H1 (cell line): ENCODE data around the gene GPC6. TPM values are rescaled to one million over a fixed set of nuclear protein-coding genes. Genes with fewer than 3 reads are reported as not detected.

Experiments used
- CTCF ChIA-PET: fragments of 300-600 bp; sonication (Branson Sonifier 250); formaldehyde crosslinking; loops from one replicate; lab custom pipeline; 2021; ENCODE audit not compliant: partially characterized antibody; lab: Charles Lee
- POLR2A ChIA-PET: fragments of 300-600 bp; sonication (Branson Sonifier 250); formaldehyde crosslinking; loops from one replicate; lab custom pipeline; 2021; ENCODE audit warnings: inconsistent platforms; ENCODE audit not compliant: partially characterized antibody; lab: Charles Lee
- DNase-seq, 2 experiments: peaks; one replicate each; pipeline versions ENCODE4 v3.0.0 to v3.0.0-alpha.2; 2010 to 2022; ENCODE audit warnings: low spot score in 2 of 2, low read depth in 1 of 2, mixed read lengths in 1 of 2
- FAIRE-seq: peaks from 2 replicates; lab custom pipeline; 2011; peaks lifted over from hg19 to GRCh38; lab: Jason Lieb, UNC
- H2AFZ ChIP-seq: 2 replicates; pipeline ENCODE4 v1.8.1; 2012; ENCODE audit warnings: low read length, inconsistent platforms
- H2AK5ac ChIP-seq: 2 replicates; pipeline ENCODE4 v1.6.1; 2013; ENCODE audit warnings: low read depth, low read length
- H2BK120ac ChIP-seq: replicated peaks from 2 replicates; pipeline ENCODE3; 2013; ENCODE audit warnings: low read depth, low read length, inconsistent platforms
- H2BK12ac ChIP-seq: 2 replicates; pipeline ENCODE4 v1.6.1; 2013; ENCODE audit warnings: low read depth, low read length
- H2BK15ac ChIP-seq: 2 replicates; pipeline ENCODE4 v1.6.1; 2013; ENCODE audit warnings: low read length
- H2BK20ac ChIP-seq: 2 replicates; pipeline ENCODE4 v1.6.1; 2013; ENCODE audit warnings: low read length
- H2BK5ac ChIP-seq: 2 replicates; pipeline ENCODE4 v1.6.1; 2013; ENCODE audit warnings: low read depth, low read length
- H3K14ac ChIP-seq: 2 replicates; pipeline ENCODE4 v1.6.1; 2013; ENCODE audit warnings: inconsistent platforms; ENCODE audit not compliant: insufficient read length
- H3K18ac ChIP-seq: 2 replicates; pipeline ENCODE4 v1.6.1; 2013; ENCODE audit warnings: low read length; ENCODE audit errors: extremely low read depth
- H3K23ac ChIP-seq: 2 replicates; pipeline ENCODE4 v1.6.1; 2013; ENCODE audit warnings: inconsistent platforms; ENCODE audit not compliant: insufficient read length
- H3K23me2 ChIP-seq: 2 replicates; pipeline ENCODE4 v1.6.1; 2013; ENCODE audit warnings: low read depth, low read length
- H3K27ac ChIP-seq: 2 replicates; pipeline ENCODE4 v1.6.1; 2011; ENCODE audit warnings: low read depth, low read length, inconsistent platforms
- H3K27me3 ChIP-seq, 4 experiments: replicated peaks in 1 of 4; 1 replicate in 1 of 4; 2 replicates in 3 of 4; pipeline versions ENCODE4 v1.6.1 to v1.8.1; 2011 to 2013; ENCODE audit warnings: low read length in 3 of 4, mild to moderate bottlenecking in 3 of 4, inconsistent platforms in 2 of 4, mixed read lengths in 2 of 4, moderate library complexity in 1 of 4; ENCODE audit not compliant: control insufficient read depth in 3 of 4, insufficient read depth in 3 of 4; ENCODE audit errors: extremely low read depth in 1 of 4
- H3K36me3 ChIP-seq, 4 experiments: 2 replicates each; pipeline versions ENCODE4 v1.6.1 to v1.8.1; 2011 to 2013; ENCODE audit warnings: mild to moderate bottlenecking in 4 of 4, low read length in 3 of 4, moderate library complexity in 2 of 4, control low read depth in 1 of 4, inconsistent platforms in 1 of 4; ENCODE audit not compliant: insufficient read depth in 4 of 4, control insufficient read depth in 2 of 4
- H3K4ac ChIP-seq: replicated peaks from 2 replicates; pipeline ENCODE3; 2013; ENCODE audit warnings: low read length, low read depth, mixed read lengths, inconsistent platforms; ENCODE audit not compliant: insufficient read length
- H3K4me1 ChIP-seq, 4 experiments: replicated peaks in 1 of 4; 1 replicate in 1 of 4; 2 replicates in 3 of 4; pipeline versions ENCODE4 v1.6.1 to v1.8.1; 2011 to 2013; ENCODE audit warnings: low read length in 3 of 4, inconsistent platforms in 2 of 4, mixed read lengths in 1 of 4; ENCODE audit not compliant: insufficient read depth in 4 of 4, control insufficient read depth in 3 of 4
- H3K4me2 ChIP-seq, 2 experiments: 2 replicates each; pipeline versions ENCODE4 v1.6.1 to v1.8.1; 2011 to 2013; ENCODE audit warnings: low read depth in 2 of 2, low read length in 2 of 2, control low read depth in 1 of 2, inconsistent platforms in 1 of 2, mild to moderate bottlenecking in 1 of 2; ENCODE audit not compliant: insufficient read depth in 1 of 2
- H3K4me3 ChIP-seq, 4 experiments: fragments of 200-600, 300-600 bp in 1 of 4; sonication (generic), shearing (Covaris generic), sonication (Bioruptor Twin) in 1 of 4; 2 replicates each; pipeline versions ENCODE4 v1.5.1 to v1.8.1; 2011 to 2016; ENCODE audit warnings: low read length in 4 of 4, low read depth in 3 of 4, control low read depth in 2 of 4, inconsistent platforms in 2 of 4, mild to moderate bottlenecking in 2 of 4, mixed read lengths in 1 of 4, moderate library complexity in 1 of 4; ENCODE audit not compliant: insufficient read depth in 2 of 4; ENCODE audit errors: extremely low read depth in 1 of 4
- H3K56ac ChIP-seq: replicated peaks from 2 replicates; pipeline ENCODE3; 2013; ENCODE audit warnings: low read depth, mild to moderate bottlenecking, mixed read lengths, low read length, inconsistent platforms; ENCODE audit not compliant: insufficient read length
- H3K79me1 ChIP-seq: 2 replicates; pipeline ENCODE4 v1.6.1; 2013; ENCODE audit warnings: low read depth, low read length, control low read depth
- H3K79me2 ChIP-seq, 2 experiments: 2 replicates each; pipeline versions ENCODE4 v1.6.1 to v1.8.1; 2012 to 2013; ENCODE audit warnings: low read length in 2 of 2, mild to moderate bottlenecking in 2 of 2, inconsistent platforms in 1 of 2; ENCODE audit not compliant: insufficient read depth in 2 of 2, control insufficient read depth in 1 of 2
- H3K9ac ChIP-seq, 4 experiments: replicated peaks in 1 of 4; 1 replicate in 1 of 4; 2 replicates in 3 of 4; pipeline versions ENCODE4 v1.6.1 to v1.8.1; 2011 to 2013; ENCODE audit warnings: low read depth in 3 of 4, low read length in 3 of 4, control low read depth in 2 of 4, mild to moderate bottlenecking in 2 of 4, moderate library complexity in 2 of 4, inconsistent platforms in 1 of 4; ENCODE audit errors: extremely low read depth in 1 of 4
- H3K9me3 ChIP-seq, 2 experiments: 2 replicates each; pipeline versions ENCODE4 v1.6.1 to v1.8.1; 2012 to 2013; ENCODE audit warnings: mild to moderate bottlenecking in 2 of 2, moderate library complexity in 2 of 2, control low read depth in 1 of 2, inconsistent platforms in 1 of 2, low read depth in 1 of 2, low read length in 1 of 2, mixed read lengths in 1 of 2; ENCODE audit not compliant: insufficient read depth in 2 of 2
- H4K20me1 ChIP-seq, 2 experiments: replicated peaks in 1 of 2; 2 replicates each; pipeline versions ENCODE3 to v1.8.1; 2011 to 2013; ENCODE audit warnings: inconsistent platforms in 2 of 2, low read length in 2 of 2, mild to moderate bottlenecking in 1 of 2; ENCODE audit not compliant: insufficient read depth in 2 of 2, control insufficient read depth in 1 of 2
- H4K5ac ChIP-seq: 2 replicates; pipeline ENCODE4 v1.6.1; 2013; ENCODE audit warnings: low read length, low read depth, mixed read lengths, inconsistent platforms; ENCODE audit not compliant: insufficient read length
- H4K8ac ChIP-seq: 2 replicates; pipeline ENCODE4 v1.8.0; 2013; ENCODE audit warnings: mild to moderate bottlenecking, moderate library complexity, low read length, inconsistent platforms; ENCODE audit not compliant: insufficient read depth; ENCODE audit errors: extremely low read depth
- H4K91ac ChIP-seq: replicated peaks from 2 replicates; pipeline ENCODE3; 2013; ENCODE audit warnings: low read length, mixed read lengths, inconsistent platforms; ENCODE audit not compliant: insufficient read length
- BCL11A ChIP-seq, 2 experiments: IDR thresholded peaks; one replicate each; pipeline ENCODE4 v1.6.1; 2011; ENCODE audit warnings: low read depth in 2 of 2, low read length in 2 of 2, mild to moderate bottlenecking in 2 of 2
- CEBPB ChIP-seq: IDR thresholded peaks from 2 replicates; pipeline ENCODE4 v1.6.1; 2012; ENCODE audit warnings: low read depth, low read length
- CREB1 ChIP-seq: IDR thresholded peaks from 2 replicates; pipeline ENCODE4 v1.6.1; 2012; ENCODE audit warnings: inconsistent platforms
- EGR1 ChIP-seq: IDR thresholded peaks from 2 replicates; pipeline ENCODE4 v1.6.1; 2011; ENCODE audit warnings: low read depth, low read length, borderline replicate concordance
- EP300 ChIP-seq, 2 experiments: IDR thresholded peaks; 1 replicate in 1 of 2; 2 replicates in 1 of 2; pipeline ENCODE4 v1.6.1; 2011 to 2012; ENCODE audit warnings: low read depth in 2 of 2, low read length in 2 of 2, mild to moderate bottlenecking in 2 of 2, borderline replicate concordance in 1 of 2, inconsistent platforms in 1 of 2, moderate library complexity in 1 of 2
- EZH2 ChIP-seq: fragments of 200-600 bp; sonication (generic); IDR thresholded peaks from 2 replicates; pipeline ENCODE4 v1.7.1; 2012; ENCODE audit warnings: low read depth, mild to moderate bottlenecking, moderate library complexity, low read length, inconsistent platforms; ENCODE audit not compliant: severe bottlenecking
- HDAC2 ChIP-seq, 2 experiments: fragments of 300-600 bp in 1 of 2; sonication (generic) in 1 of 2; IDR thresholded peaks; 2 replicates each; pipeline ENCODE4 v1.6.1; 2011 to 2012; ENCODE audit warnings: low read depth in 2 of 2, low read length in 2 of 2, mild to moderate bottlenecking in 2 of 2, moderate library complexity in 2 of 2, borderline replicate concordance in 1 of 2, inconsistent platforms in 1 of 2
- RFX5 ChIP-seq: IDR thresholded peaks from 2 replicates; pipeline ENCODE4 v1.6.1; 2011; ENCODE audit warnings: low read depth, low read length, improper control_type of control experiment, borderline replicate concordance
- RXRA ChIP-seq: IDR thresholded peaks from 2 replicates; pipeline ENCODE4 v1.6.1; 2011; ENCODE audit warnings: low read depth, mild to moderate bottlenecking, low read length, moderate library complexity; ENCODE audit not compliant: insufficient read depth
- SAP30 ChIP-seq: fragments of 300-600 bp; sonication (generic); IDR thresholded peaks from 2 replicates; pipeline ENCODE4 v1.7.1; 2012; ENCODE audit warnings: low read length, moderate library complexity, mild to moderate bottlenecking, inconsistent platforms; ENCODE audit not compliant: insufficient read depth, insufficient replicate concordance
- SP1 ChIP-seq: IDR thresholded peaks from 2 replicates; pipeline ENCODE4 v1.6.1; 2011; ENCODE audit warnings: low read depth, low read length
- SP2 ChIP-seq: IDR thresholded peaks from 2 replicates; pipeline ENCODE4 v1.6.1; 2012; ENCODE audit warnings: mild to moderate bottlenecking, low read length, inconsistent platforms
- SP4 ChIP-seq: IDR thresholded peaks from 2 replicates; pipeline ENCODE4 v1.6.1; 2012; ENCODE audit warnings: low read length, inconsistent platforms
- TCF12 ChIP-seq: IDR thresholded peaks from 2 replicates; pipeline ENCODE4 v1.6.1; 2011; ENCODE audit warnings: low read depth, mild to moderate bottlenecking, low read length
- WGBS, 2 experiments: shearing (Covaris generic) in 1 of 2; methylation state at CpG; one replicate each; pipeline versions ENCODE4 v1.1.6 to v1.1.7; 2013 to 2015; ENCODE audit warnings: low lambda C conversion rate in 2 of 2, mixed read lengths in 2 of 2, inconsistent platforms in 1 of 2, low coverage in 1 of 2, missing lambda C conversion rate in 1 of 2; ENCODE audit not compliant: insufficient replicate concordance in 2 of 2, insufficient coverage in 1 of 2, insufficient read length in 1 of 2; ENCODE audit errors: extremely low coverage in 1 of 2, missing lambda C conversion rate in 1 of 2; 5-methylcytosine and 5-hydroxymethylcytosine counted together
- polyA plus RNA-seq, 7 experiments: library from polyadenylated mRNA; depleted of rRNA in 3 of 7; stranded (reverse) in 5 of 7; unstranded in 2 of 7; fragments of >200 nt in 5 of 7; fragments of 200-250 nt in 2 of 7; gene quantifications; 1 replicate in 5 of 7; 2 replicates in 1 of 7; 4 replicates in 1 of 7; pipeline versions ENCODE4 v1.2.1 to v1.2.3, GENCODE V29; 2011 to 2013; ENCODE audit warnings: missing spikeins in 2 of 7, mixed read lengths in 2 of 7
- total RNA-seq: library from RNA; stranded (reverse); fragmentation: NEBNext Ultra II Directional; extraction: Animal tissue kit (Norgen Biotek cat#: 25700); gene quantifications from 2 replicates; pipeline ENCODE4 v1.2.1, GENCODE V29; 2021
- TF ChIP-seq, protein P1 (sequence below): IDR thresholded peaks from 2 replicates; pipeline ENCODE4 v1.6.1; 2012; ENCODE audit warnings: inconsistent platforms

GPC6 gene
- total and polyA plus RNA-seq, 2 of the 8 experiments (the other 6 are each of a cell fraction or from before 2014, with no cell fraction given): 5.4 to 12.0 TPM

DNA sequence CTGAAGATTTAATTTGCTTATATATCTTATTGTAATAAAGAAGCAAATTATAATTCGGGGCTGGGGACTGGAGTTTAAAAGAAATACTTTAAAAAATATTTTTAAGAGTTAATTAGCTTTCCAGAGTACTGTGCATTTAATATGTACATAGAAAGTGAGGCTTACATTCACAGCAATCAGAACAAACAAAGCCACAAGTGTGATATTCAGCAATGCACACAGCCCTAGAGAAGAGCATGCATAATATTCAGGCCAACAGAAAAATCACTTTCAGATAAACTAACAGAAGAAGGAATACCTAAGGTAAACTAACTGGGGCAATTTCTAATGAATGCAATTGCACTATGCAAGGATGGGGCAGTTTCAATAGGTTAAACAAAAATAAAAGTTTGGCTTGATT, 241.8 kb downstream of the GPC6 start:
- DNase-seq: no peak
- FAIRE-seq: no peak
- H3K27me3 ChIP-seq: no peaks in the 10 kb centered on the region
- H3K9ac ChIP-seq: no peak overlapping the region
- ChIA-PET CTCF (no interaction called here), POLR2A (no interaction called here)
- no peaks in the 10 kb centered on the region for H3K79me2 ChIP-seq
- no peak overlapping the region for H2BK20ac ChIP-seq
- no peak overlapping the region for H4K91ac ChIP-seq
- no peak overlapping the region for H3K56ac ChIP-seq
- no peak overlapping the region for H3K18ac ChIP-seq
- H2BK120ac ChIP-seq: no peak overlapping the region
- H2BK5ac ChIP-seq: no peak overlapping the region
- H3K27ac ChIP-seq: no peak overlapping the region
- no peak overlapping the region for H3K4ac ChIP-seq
- no peak overlapping the region for H2AK5ac ChIP-seq
- peaks cover 0 to 3% of the 10 kb centered on the region in 2 experiments; a peak in 1 of 4 replicates for H3K9me3 ChIP-seq
- H3K36me3 ChIP-seq: peaks cover 0 to 2% (median 0%) of the 10 kb centered on the region in 4 experiments; a peak in 2 of 8 replicates
- no peaks in the 10 kb centered on the region for H3K23me2 ChIP-seq
- H3K14ac ChIP-seq: no peak overlapping the region
- no peak overlapping the region for H2AFZ ChIP-seq
- H4K8ac ChIP-seq: no peak overlapping the region
- no peak overlapping the region for H3K23ac ChIP-seq
- H2BK15ac ChIP-seq: no peak overlapping the region
- H3K79me1 ChIP-seq: no peaks in the 10 kb centered on the region; the same call in 1 of the 2 replicates
- no peak overlapping the region for H4K5ac ChIP-seq
- H2BK12ac ChIP-seq: no peak overlapping the region
- no peak overlapping the region for H3K4me2 ChIP-seq
- H3K4me1 ChIP-seq: no peaks in the 10 kb centered on the region
- 97% methylated on average over 1 of the region's 1 CpG; no CpG with 5 or more reads in 1 of the 2 experiments for WGBS, 2 experiments
- no peaks in the 10 kb centered on the region for H4K20me1 ChIP-seq
- H3K4me3 ChIP-seq: no peak overlapping the region
- TF ChIP-seq CREB1: no peak
- TF ChIP-seq EP300 (IDR thresholded peaks at IDR 0.05; ENCODE audit: borderline replicate concordance in 1 of 2, low read depth in 2 of 2, low read length in 2 of 2): no peak
- TF ChIP-seq SP4: no peak
- TF ChIP-seq, protein P1, sequence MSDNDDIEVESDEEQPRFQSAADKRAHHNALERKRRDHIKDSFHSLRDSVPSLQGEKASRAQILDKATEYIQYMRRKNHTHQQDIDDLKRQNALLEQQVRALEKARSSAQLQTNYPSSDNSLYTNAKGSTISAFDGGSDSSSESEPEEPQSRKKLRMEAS: no peak
- no peak for TF ChIP-seq CEBPB
- TF ChIP-seq RXRA: no peak
- no peak for TF ChIP-seq HDAC2 (IDR thresholded peaks at IDR 0.05; ENCODE audit: borderline replicate concordance in 1 of 2, low read depth in 2 of 2, low read length in 2 of 2)
- no peak for TF ChIP-seq SAP30
- no peak for TF ChIP-seq BCL11A (IDR thresholded peaks at IDR 0.05; ENCODE audit: low read depth in 2 of 2, low read length in 2 of 2)
- TF ChIP-seq EGR1: no peak
- no peak for TF ChIP-seq SP1
- TF ChIP-seq EZH2: no peak
- TF ChIP-seq SP2: no peak
- no peak for TF ChIP-seq RFX5
- no peak for TF ChIP-seq TCF12
